Right lobe of liver (tissue), 6 donors: ENCODE measurements around the gene RTTN. TPM values are rescaled to one million over a fixed set of nuclear protein-coding genes. Genes with fewer than 3 reads are reported as not detected.

Source experiments
- ATAC-seq, 4 donors: fragments of 200-7000 bp; cut with Tn5 transposase; one replicate each; pipeline ENCODE4 v1.9.1; 2020; ENCODE audit warnings: mild to moderate bottlenecking in 4 of 4, moderate library complexity in 4 of 4
- DNase-seq, 3 donors: peaks; one replicate each; pipeline ENCODE4 v3.0.0-alpha.2; 2020
- H3K27ac ChIP-seq, 3 donors: fragments of 200-600 bp; one replicate each; pipeline ENCODE4 v1.8.0; 2022
- H3K27me3 ChIP-seq, 2 donors: fragments of 200-600 bp; one replicate each; pipeline ENCODE4 v1.8.0; 2022
- H3K36me3 ChIP-seq, 4 donors: fragments of 200-600 bp; sonication (generic) in 1 of 4; one replicate each; pipeline versions ENCODE4 v1.5.1 to v1.8.0; 2017 to 2022; ENCODE audit warnings: control low read depth in 1 of 4
- H3K4me1 ChIP-seq, 4 donors: fragments of 200-600 bp; sonication (generic) in 1 of 4; one replicate each; pipeline versions ENCODE4 v1.5.1 to v1.8.0; 2017 to 2022; ENCODE audit warnings: control low read depth in 1 of 4
- H3K4me3 ChIP-seq, 3 donors: fragments of 200-600 bp; one replicate each; pipeline ENCODE4 v1.8.0; 2022
- H3K9me3 ChIP-seq, 4 donors: fragments of 200-600 bp; sonication (generic) in 1 of 4; one replicate each; pipeline versions ENCODE4 v1.5.1 to v1.8.0; 2017 to 2022; ENCODE audit warnings: control low read depth in 1 of 4
- CTCF ChIP-seq, 4 donors: fragments of 200-600 bp in 3 of 4; fragments of 450-650 bp in 1 of 4; IDR thresholded peaks; one replicate each; pipeline versions ENCODE4 v1.5.1 to v1.8.0; 2016 to 2022; ENCODE audit warnings: antibody characterized with exemption in 4 of 4, mild to moderate bottlenecking in 2 of 4
- POLR2A ChIP-seq: fragments of 450-650 bp; IDR thresholded peaks from one replicate; pipeline ENCODE4 v1.6.1; 2017; ENCODE audit warnings: antibody characterized with exemption, mild to moderate bottlenecking
- WGBS: methylation state at CpG from one replicate; pipeline ENCODE4 v1.1.6; 2018; ENCODE audit warnings: low coverage, low lambda C conversion rate; ENCODE audit not compliant: insufficient coverage; ENCODE audit errors: missing lambda C conversion rate; 5-methylcytosine and 5-hydroxymethylcytosine counted together
- intact Hi-C, 2 donors: fragments of 100-400 bp; cut with DNase I; formaldehyde crosslinking; loops; one replicate each; pipeline versions ENCODE4 v1.11.2 to v1.14.1; 2022
- total RNA-seq, 6 experiments: library from RNA; depleted of rRNA in 2 of 6; stranded (reverse); fragments of >200 nt in 2 of 6; fragmentation: NEBNext Ultra II Directional in 3 of 6; extraction: Animal tissue kit (Norgen Biotek cat#: 25700) in 3 of 6; gene quantifications; one replicate each; pipeline versions ENCODE4 v1.1.0 to v1.2.4, GENCODE V29; 2016 to 2023
- donor health status: DM: no; HTN: yes; CAD: no.
- donor health status: DM: no; HTN: no; CAD: no.
- donor health status: DM: no; HTN: no; CAD: no.
- donor health status: DM: no; HTN: yes; CAD: no.
- donor health status: DM: no; HTN: yes; CAD: no.

Gene RTTN
- total RNA-seq, 6 experiments from 2014 or later, result 2.3 to 7.4 (median 6.5) TPM

DNA sequence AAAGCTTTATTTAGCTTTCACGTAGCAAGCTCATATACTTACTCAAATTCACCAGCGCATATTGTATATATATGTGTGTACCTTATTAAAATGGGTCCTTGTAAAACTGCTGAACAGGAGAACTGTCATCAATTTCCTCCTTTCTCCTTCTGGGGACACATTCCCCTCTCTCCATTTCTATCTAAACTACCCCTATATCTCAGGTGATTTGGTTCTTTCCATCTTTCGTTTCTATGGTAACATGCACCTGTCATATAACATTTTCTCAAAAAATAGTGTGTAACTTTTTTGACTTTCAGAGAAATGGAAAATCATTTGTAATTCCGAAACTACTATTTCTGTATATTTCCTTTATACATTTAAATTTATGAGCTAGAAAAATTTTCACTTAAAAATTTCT lies 174.3 kb downstream of the RTTN start:
- intact Hi-C loops, result no loop called here
- no peaks in the 10 kb centered on the region for H3K9me3 ChIP-seq
- ATAC-seq (no peak), DNase-seq (no peak)
- H3K36me3 ChIP-seq, result no peaks in the 10 kb centered on the region
- no peaks in the 10 kb centered on the region for H3K4me1 ChIP-seq
- TF ChIP-seq CTCF (IDR thresholded peaks at IDR 0.05), result no peak
- no peak for TF ChIP-seq POLR2A
- H3K27me3 ChIP-seq, result no peaks in the 10 kb centered on the region
- no peak overlapping the region for H3K4me3 ChIP-seq
- WGBS, result 100% methylated on average over 4 of the region's 4 CpGs
- H3K27ac ChIP-seq, result no peak overlapping the region

GRCh38 chr18:70030728-70031127 lies 174.8 kb downstream of the RTTN start:
- intact Hi-C loops, result no loop called here
- ATAC-seq, result no peak
- DNase-seq, result no peak
- Histone ChIP-seq H3K9me3 (no peaks in the 10 kb centered on the region), H3K27ac (no peak overlapping the region), H3K36me3 (no peaks in the 10 kb centered on the region), H3K27me3 (no peaks in the 10 kb centered on the region), H3K4me1 (no peaks in the 10 kb centered on the region), H3K4me3 (no peak overlapping the region)
- WGBS, result 67% methylated on average over 1 of the region's 1 CpG
- no peak for TF ChIP-seq CTCF (IDR thresholded peaks at IDR 0.05)
- TF ChIP-seq POLR2A, result no peak

- DNase-seq (no peak), ATAC-seq (no peak)
- no peaks in the 10 kb centered on the region for H3K4me1 ChIP-seq
- H3K27me3 ChIP-seq, result no peaks in the 10 kb centered on the region
- 81% methylated on average over 1 of the region's 1 CpG for WGBS
- H3K36me3 ChIP-seq, result no peaks in the 10 kb centered on the region
- no peaks in the 10 kb centered on the region for H3K9me3 ChIP-seq
- H3K4me3 ChIP-seq, result no peak overlapping the region
- TF ChIP-seq POLR2A, result no peak
- intact Hi-C loops, result no loop called here
- H3K27ac ChIP-seq, result no peak overlapping the region
These were observed 176.3 kb downstream of the RTTN start for GRCh38 chr18:70029163-70029562.

DNA sequence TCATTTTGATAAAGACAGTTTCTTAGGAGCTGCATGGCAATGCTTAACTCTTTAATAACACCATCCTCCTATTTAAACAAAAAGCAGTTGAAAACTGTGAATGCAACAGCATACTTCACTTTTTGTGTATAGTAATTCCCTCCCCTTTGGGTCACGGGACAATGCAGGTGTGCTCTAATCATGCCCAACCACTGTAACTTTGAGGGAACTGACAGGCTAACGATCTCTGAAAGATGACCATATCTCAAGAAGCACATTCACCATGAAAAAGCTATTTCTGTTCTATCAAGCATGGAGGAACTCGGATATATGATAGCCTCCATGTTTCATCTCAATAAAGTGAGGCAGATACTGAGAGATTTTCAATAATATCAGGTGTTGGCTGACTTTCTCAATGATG lies 176.8 kb downstream of the RTTN start:
- Histone ChIP-seq H3K4me3 (no peak overlapping the region), H3K36me3 (no peaks in the 10 kb centered on the region), H3K4me1 (no peaks in the 10 kb centered on the region), H3K27me3 (no peaks in the 10 kb centered on the region), H3K9me3 (no peaks in the 10 kb centered on the region), H3K27ac (no peak overlapping the region)
- ATAC-seq (no peak), DNase-seq (no peak)
- intact Hi-C loops, result no loop called here
- TF ChIP-seq POLR2A, result no peak
- TF ChIP-seq CTCF (IDR thresholded peaks at IDR 0.05), result no peak
- WGBS, result 100% methylated on average over 3 of the region's 3 CpGs

DNA sequence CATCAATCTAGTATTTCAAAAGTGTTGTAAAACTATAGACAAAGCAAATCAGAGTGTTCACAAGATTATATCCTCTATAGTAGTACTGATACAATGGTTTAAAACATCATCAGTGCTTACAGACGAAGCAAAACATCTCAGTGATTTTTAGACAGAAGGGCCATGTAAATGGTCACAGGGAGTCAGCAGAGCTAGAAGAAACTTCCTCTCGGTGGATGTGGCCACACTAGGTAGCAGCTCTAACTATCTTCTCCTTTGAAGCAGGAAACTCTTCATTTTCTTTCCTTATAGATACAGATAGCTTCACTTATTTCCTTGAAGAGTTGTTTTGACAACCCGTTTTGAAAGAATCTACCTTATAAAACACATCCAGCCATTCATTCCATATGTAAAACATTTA lies 177.4 kb downstream of the RTTN start:
- 86% methylated on average over 3 of the region's 3 CpGs for whole genome bisulfite sequencing
- intact Hi-C loops, result no loop called here
- Histone ChIP-seq H3K27me3 (no peaks in the 10 kb centered on the region), H3K4me3 (no peak overlapping the region), H3K4me1 (no peaks in the 10 kb centered on the region), H3K36me3 (no peaks in the 10 kb centered on the region), H3K27ac (no peak overlapping the region), H3K9me3 (no peaks in the 10 kb centered on the region)
- no peak for DNase-seq
- TF ChIP-seq POLR2A (no peak), CTCF (IDR thresholded peaks at IDR 0.05) (no peak)
- ATAC-seq, result no peak
